ENCODE measurements around the gene ADGRL4.
A peak's percentile ranks its signal among the peaks of the same experiment; 100 is the strongest.

The ADGRL4 gene

DNA sequence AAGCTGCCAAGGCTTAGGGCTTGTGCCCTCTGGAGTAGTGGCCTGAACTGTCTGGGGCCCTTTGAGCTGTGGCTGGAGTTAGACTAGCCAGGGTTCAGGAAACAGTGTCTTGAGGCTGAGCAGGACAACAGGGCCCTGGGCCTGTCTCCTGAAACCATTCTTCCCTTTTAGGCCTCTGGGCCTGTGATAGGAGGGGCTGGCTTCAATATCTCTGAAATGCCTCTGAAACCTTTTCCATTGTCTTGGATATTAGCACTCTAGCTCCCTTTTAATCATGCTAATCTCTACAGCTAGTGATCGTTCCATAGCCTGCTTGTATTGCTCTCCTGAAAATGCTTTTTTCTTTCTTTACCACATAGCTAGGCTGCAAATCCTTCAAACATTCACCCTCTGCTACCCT, 135.3 kb downstream of the ADGRL4 start:
- Histone ChIP-seq H3K27me3 (replicated peaks; ENCODE audit: control insufficient read depth, insufficient read depth, low read length) (no peaks in the 10 kb centered on the region), H3K36me3 (ENCODE audit: control insufficient read depth, insufficient read depth, low read length) (no peaks in the 10 kb centered on the region), H3K4me3 (replicated peaks; ENCODE audit: low read depth, low read length) (no peak overlapping the region)
- TF ChIP-seq, protein P1, sequence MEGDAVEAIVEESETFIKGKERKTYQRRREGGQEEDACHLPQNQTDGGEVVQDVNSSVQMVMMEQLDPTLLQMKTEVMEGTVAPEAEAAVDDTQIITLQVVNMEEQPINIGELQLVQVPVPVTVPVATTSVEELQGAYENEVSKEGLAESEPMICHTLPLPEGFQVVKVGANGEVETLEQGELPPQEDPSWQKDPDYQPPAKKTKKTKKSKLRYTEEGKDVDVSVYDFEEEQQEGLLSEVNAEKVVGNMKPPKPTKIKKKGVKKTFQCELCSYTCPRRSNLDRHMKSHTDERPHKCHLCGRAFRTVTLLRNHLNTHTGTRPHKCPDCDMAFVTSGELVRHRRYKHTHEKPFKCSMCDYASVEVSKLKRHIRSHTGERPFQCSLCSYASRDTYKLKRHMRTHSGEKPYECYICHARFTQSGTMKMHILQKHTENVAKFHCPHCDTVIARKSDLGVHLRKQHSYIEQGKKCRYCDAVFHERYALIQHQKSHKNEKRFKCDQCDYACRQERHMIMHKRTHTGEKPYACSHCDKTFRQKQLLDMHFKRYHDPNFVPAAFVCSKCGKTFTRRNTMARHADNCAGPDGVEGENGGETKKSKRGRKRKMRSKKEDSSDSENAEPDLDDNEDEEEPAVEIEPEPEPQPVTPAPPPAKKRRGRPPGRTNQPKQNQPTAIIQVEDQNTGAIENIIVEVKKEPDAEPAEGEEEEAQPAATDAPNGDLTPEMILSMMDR (IDR thresholded peaks at IDR 0.05; ENCODE audit: insufficient read depth, low read length, poor library complexity, severe bottlenecking): no peak
- DNase-seq (ENCODE audit: extremely low read depth, insufficient read length): no peak

DNA sequence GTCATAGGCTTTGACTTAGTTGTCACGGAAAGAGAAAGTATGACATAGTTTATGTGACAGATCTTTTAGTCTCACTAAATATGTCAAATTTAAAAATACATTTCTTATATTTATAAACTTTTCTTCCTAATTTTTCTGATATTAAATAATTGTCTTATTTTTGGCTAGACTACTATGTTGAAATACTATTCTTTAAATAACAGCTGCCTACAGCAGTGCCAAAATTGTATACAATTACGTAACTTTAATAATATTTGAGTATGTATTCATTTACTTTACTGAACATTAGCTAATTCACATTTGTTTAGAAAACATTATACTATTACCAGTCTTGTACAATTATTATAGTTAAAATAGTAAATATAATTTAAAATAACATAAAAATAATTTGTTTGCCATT, 137.4 kb downstream of the ADGRL4 start:
- no peak for DNase-seq (ENCODE audit: extremely low read depth, insufficient read length)
- H3K4me3 ChIP-seq (replicated peaks; ENCODE audit: low read depth, low read length): no peak overlapping the region
- TF ChIP-seq, protein P1 (IDR thresholded peaks at IDR 0.05; ENCODE audit: insufficient read depth, low read length, poor library complexity, severe bottlenecking): no peak
- no peaks in the 10 kb centered on the region for H3K36me3 ChIP-seq (ENCODE audit: control insufficient read depth, insufficient read depth, low read length)
- H3K27me3 ChIP-seq (replicated peaks; ENCODE audit: control insufficient read depth, insufficient read depth, low read length): no peaks in the 10 kb centered on the region

DNA sequence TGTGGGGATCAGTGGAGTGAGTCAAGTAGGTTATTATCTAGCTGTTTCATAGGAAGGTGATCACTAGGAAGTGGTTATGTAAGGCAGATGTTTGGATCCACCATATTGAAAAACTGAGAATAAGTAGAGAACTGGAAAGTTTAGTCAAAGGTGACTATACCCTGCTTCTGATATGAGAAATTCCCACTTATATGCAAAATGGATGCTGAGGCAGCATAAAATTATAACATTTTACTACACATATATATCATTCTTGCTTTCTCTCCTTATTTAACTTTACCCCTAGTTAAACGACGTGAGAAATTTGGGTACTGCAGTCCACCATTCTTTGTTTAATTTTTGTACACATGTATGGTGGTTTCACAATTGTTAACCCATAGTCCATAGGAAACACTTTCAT, 142.4 kb downstream of the ADGRL4 start:
- no peak for DNase-seq (ENCODE audit: extremely low read depth, insufficient read length)
- no peaks in the 10 kb centered on the region for H3K36me3 ChIP-seq (ENCODE audit: control insufficient read depth, insufficient read depth, low read length)
- no peaks in the 10 kb centered on the region for H3K27me3 ChIP-seq (replicated peaks; ENCODE audit: control insufficient read depth, insufficient read depth, low read length)
- TF ChIP-seq, protein P1 (IDR thresholded peaks at IDR 0.05; ENCODE audit: insufficient read depth, low read length, poor library complexity, severe bottlenecking): no peak
- no peak overlapping the region for H3K4me3 ChIP-seq (replicated peaks; ENCODE audit: low read depth, low read length)

DNA sequence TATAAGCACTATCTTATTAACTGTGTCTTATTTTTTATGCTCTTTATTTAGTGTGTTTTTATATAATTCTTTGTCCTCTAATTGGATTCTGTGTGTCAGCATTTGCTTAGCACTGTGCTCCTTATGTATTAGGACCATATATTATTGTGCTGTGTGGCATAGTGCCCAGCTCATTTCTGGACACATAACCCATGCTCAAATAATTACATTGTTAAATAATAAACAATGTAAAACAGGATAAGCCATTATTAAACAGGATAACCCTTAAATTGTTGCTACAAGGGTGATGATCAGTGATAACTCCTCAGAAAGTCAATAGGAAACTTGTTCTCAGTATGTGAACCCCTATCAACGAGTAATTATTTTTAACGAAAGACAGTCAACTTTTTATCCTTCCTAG, 150.4 kb downstream of the ADGRL4 start:
- H3K27me3 ChIP-seq (replicated peaks; ENCODE audit: control insufficient read depth, insufficient read depth, low read length): no peaks in the 10 kb centered on the region
- TF ChIP-seq, protein P1 (IDR thresholded peaks at IDR 0.05; ENCODE audit: insufficient read depth, low read length, poor library complexity, severe bottlenecking): no peak
- no peak for DNase-seq (ENCODE audit: extremely low read depth, insufficient read length)
- H3K4me3 ChIP-seq (replicated peaks; ENCODE audit: low read depth, low read length): no peak overlapping the region
- no peaks in the 10 kb centered on the region for H3K36me3 ChIP-seq (ENCODE audit: control insufficient read depth, insufficient read depth, low read length)

DNA sequence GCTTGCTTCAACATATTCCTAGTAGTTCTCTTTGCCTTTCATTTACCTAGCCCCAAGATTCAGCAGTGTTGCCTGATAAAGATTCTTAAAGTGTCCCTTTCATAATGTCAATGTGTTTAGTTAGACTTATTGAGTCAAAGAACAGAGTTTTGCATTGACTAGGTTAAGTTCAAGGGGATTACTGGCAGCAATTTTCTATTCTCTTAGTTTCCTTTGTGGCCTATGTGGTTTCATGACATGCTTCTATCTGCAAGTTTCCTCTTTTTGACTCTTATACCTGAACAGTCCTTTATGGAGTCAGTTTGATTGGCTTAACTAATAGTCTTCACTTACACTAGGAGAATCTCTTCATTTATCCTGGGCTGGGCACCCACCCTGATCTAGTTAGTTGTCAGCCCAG, 151.3 kb downstream of the ADGRL4 start:
- TF ChIP-seq, protein P1 (IDR thresholded peaks at IDR 0.05; ENCODE audit: insufficient read depth, low read length, poor library complexity, severe bottlenecking): no peak

DNA sequence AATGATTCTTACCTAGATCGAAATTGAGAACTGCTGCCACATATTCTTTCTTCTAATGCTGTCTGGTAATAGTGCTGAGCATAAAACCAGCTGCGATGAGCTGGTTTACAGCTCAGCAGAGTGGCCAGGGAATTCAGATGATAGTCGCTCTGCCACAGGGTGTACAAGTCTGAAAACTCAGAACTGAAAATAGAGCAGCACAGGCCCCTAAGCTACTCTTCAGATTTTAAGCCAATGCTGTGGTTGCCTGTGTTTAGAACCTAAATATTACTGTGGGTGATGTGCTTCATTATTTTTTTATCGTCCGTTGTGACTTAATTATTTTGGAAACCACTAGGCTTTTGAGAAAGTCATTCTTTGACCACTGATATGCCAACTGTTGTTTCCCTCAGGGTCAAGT, 152.0 kb downstream of the ADGRL4 start:
- no peak for DNase-seq (ENCODE audit: extremely low read depth, insufficient read length)
- Histone ChIP-seq H3K4me3 (replicated peaks; ENCODE audit: low read depth, low read length) (no peak overlapping the region), H3K36me3 (ENCODE audit: control insufficient read depth, insufficient read depth, low read length) (no peaks in the 10 kb centered on the region), H3K27me3 (replicated peaks; ENCODE audit: control insufficient read depth, insufficient read depth, low read length) (no peaks in the 10 kb centered on the region)
- TF ChIP-seq, protein P1 (IDR thresholded peaks at IDR 0.05; ENCODE audit: insufficient read depth, low read length, poor library complexity, severe bottlenecking): no peak

More for the DNA sequence above, 151.3 kb downstream of the ADGRL4 start:
- DNase-seq (ENCODE audit: extremely low read depth, insufficient read length): peak; percentile 19
- H3K27me3 ChIP-seq (replicated peaks; ENCODE audit: control insufficient read depth, insufficient read depth, low read length): no peaks in the 10 kb centered on the region
- no peaks in the 10 kb centered on the region for H3K36me3 ChIP-seq (ENCODE audit: control insufficient read depth, insufficient read depth, low read length)
- no peak overlapping the region for H3K4me3 ChIP-seq (replicated peaks; ENCODE audit: low read depth, low read length)

Measured in GM06990 (cell line).